ENCODE data around the gene AGAP1. TPM values are rescaled to one million over a fixed set of nuclear protein-coding genes. Genes with fewer than 3 reads are reported as not detected.

Gene AGAP1
- total RNA-seq, 4 donors from 2014 or later, result 23.4 to 46.5 (median 29.3) TPM

- TF ChIP-seq CTCF (IDR thresholded peaks at IDR 0.05), result no peak
- TF ChIP-seq POLR2A (IDR thresholded peaks at IDR 0.05), result no peak
- DNase-seq, result no peak
- intact Hi-C loops (cut with DNase I), result no loop called here
- Histone ChIP-seq H3K36me3 (no peaks in the 10 kb centered on the region), H3K4me3 (replicated peaks in 1 of 3) (no peak overlapping the region), H3K27ac (no peak overlapping the region), H3K9me3 (no peaks in the 10 kb centered on the region), H3K4me1 (peaks cover 13 to 15% of the 10 kb centered on the region in 2 donors), H3K27me3 (no peaks in the 10 kb centered on the region)
- WGBS, 2 donors, result 96 to 98% methylated on average over 3 of the region's 3 CpGs
Observed at GRCh38 chr2:235529621-235530020, 35.8 kb downstream of the AGAP1 start.

GRCh38 chr2:235530735-235531134 is 36.9 kb downstream of the AGAP1 start:
- Histone ChIP-seq H3K4me1 (peaks cover 13 to 15% of the 10 kb centered on the region in 2 donors), H3K36me3 (no peaks in the 10 kb centered on the region), H3K4me3 (replicated peaks in 1 of 3) (no peak overlapping the region), H3K27ac (no peak overlapping the region), H3K27me3 (no peaks in the 10 kb centered on the region), H3K9me3 (no peaks in the 10 kb centered on the region)
- intact Hi-C loops (cut with DNase I), result no loop called here
- no peak for TF ChIP-seq CTCF (IDR thresholded peaks at IDR 0.05)
- WGBS, 2 donors, result 94 to 97% methylated on average over 5 of the region's 5 CpGs
- no peak for DNase-seq

- Histone ChIP-seq H3K4me3 (replicated peaks in 1 of 3) (no peak overlapping the region), H3K27ac (no peak overlapping the region), H3K27me3 (no peaks in the 10 kb centered on the region), H3K4me1 (peaks cover 13 to 15% of the 10 kb centered on the region in 2 donors), H3K36me3 (no peaks in the 10 kb centered on the region), H3K9me3 (no peaks in the 10 kb centered on the region)
- DNase-seq, result no peak
- intact Hi-C loops (cut with DNase I), result no loop called here
- no peak for TF ChIP-seq POLR2A (IDR thresholded peaks at IDR 0.05)
- TF ChIP-seq CTCF (IDR thresholded peaks at IDR 0.05), result no peak
- 95 to 97% methylated on average over 5 of the region's 5 CpGs for WGBS, 2 donors
Observed at GRCh38 chr2:235532307-235532706, 38.5 kb downstream of the AGAP1 start.

GRCh38 chr2:235533198-235533597 is 39.4 kb downstream of the AGAP1 start:
- Histone ChIP-seq H3K27me3 (no peaks in the 10 kb centered on the region), H3K4me1 (peaks cover 7 to 9% of the 10 kb centered on the region in 2 donors), H3K27ac (no peak overlapping the region), H3K36me3 (no peaks in the 10 kb centered on the region), H3K9me3 (no peaks in the 10 kb centered on the region), H3K4me3 (replicated peaks in 1 of 3) (no peak overlapping the region)
- TF ChIP-seq CTCF (IDR thresholded peaks at IDR 0.05) (no peak), POLR2A (IDR thresholded peaks at IDR 0.05) (no peak)
- DNase-seq, result no peak
- intact Hi-C loops (cut with DNase I), result no loop called here
- 69 to 80% methylated on average over 3 of the region's 3 CpGs for WGBS, 2 donors

DNA sequence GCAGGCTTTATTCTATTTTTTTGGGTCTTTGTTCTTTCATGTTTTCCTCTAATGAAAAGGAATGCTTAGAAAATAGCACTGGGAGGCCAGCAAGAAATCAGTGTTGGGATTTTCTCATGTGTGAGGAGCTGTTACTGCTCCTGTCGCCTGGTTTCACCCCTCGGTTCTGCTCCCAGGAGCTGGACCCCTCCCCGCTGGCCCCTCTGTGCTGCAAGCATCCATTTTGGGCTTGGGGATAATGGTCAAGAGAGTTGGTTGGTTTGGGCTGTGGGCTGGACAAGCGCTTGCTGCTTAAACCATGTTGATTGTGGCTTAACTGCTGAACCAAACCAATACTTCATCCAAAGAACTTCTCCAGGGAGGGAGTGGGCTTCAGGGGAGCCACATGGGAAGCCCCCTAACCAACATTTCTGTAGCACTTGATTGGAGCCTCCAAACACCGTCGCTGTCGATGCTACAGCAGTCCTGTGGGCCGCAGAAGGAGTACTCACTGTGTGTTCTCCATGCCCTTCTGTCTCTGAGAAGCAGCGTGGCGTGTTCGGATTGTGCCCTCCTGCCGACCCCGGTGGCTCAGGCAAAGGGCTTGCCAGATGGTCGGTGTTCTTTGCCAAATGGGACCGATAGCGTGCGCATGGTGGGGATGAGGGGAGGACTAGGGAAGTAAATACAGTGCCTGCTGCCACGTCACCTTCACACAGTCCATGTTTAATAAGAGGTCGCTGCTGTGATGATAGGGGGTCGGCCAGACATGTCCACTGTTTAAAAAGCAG is 40.0 kb downstream of the AGAP1 start:
- no peak for DNase-seq

More for the DNA sequence above, 40.0 kb downstream of the AGAP1 start:
- WGBS, 2 donors, result 93 to 94% methylated on average over 19 to 20 of the region's 20 CpGs
- Histone ChIP-seq H3K4me1 (peaks cover 1 to 3% of the 10 kb centered on the region in 2 donors), H3K9me3 (no peaks in the 10 kb centered on the region), H3K27me3 (no peaks in the 10 kb centered on the region), H3K4me3 (replicated peaks in 1 of 3) (no peak overlapping the region), H3K27ac (no peak overlapping the region), H3K36me3 (no peaks in the 10 kb centered on the region)
- TF ChIP-seq POLR2A (IDR thresholded peaks at IDR 0.05) (no peak), CTCF (IDR thresholded peaks at IDR 0.05) (no peak)
- intact Hi-C loops (cut with DNase I), result no loop called here

Data from thyroid gland (tissue), 4 donors.